Measurements from ENCODE around the gene TP63. TPM values are rescaled to one million over a fixed set of nuclear protein-coding genes. Genes with fewer than 3 reads are reported as not detected.

Gene TP63
- total and polyA plus RNA-seq, 2 experiments from 2014 or later: not detected

- no peaks in the 10 kb centered on the region for H3K4me1 ChIP-seq (ENCODE audit: insufficient read depth)
- no peaks in the 10 kb centered on the region for H3F3A ChIP-seq (replicated peaks; ENCODE audit: low read depth)
- ATAC-seq (no peak), DNase-seq (ENCODE audit: low spot score) (no peak)
- no peak for TF ChIP-seq CTCF (conservative IDR thresholded peaks at IDR 0.05; ENCODE audit: low read depth in 2 of 2)
- no peak for TF ChIP-seq ZNF114 (CRISPR knock-in tag; IDR thresholded peaks at IDR 0.05)
- no peak for TF ChIP-seq CREB1 (CRISPR knock-in tag; IDR thresholded peaks at IDR 0.05; ENCODE audit: low read depth)
- Mint-ChIP-seq H3K4me3 (no peak overlapping the region), H3K27me3 (ENCODE audit: insufficient read depth, low read depth, poor library complexity) (no peaks in the 10 kb centered on the region), H3K27ac (no peak overlapping the region), H3K36me3 (ENCODE audit: low read depth) (peaks cover 16% of the 10 kb centered on the region), H3K4me1 (no peaks in the 10 kb centered on the region), H3K9me3 (peaks cover 24% of the 10 kb centered on the region)
- no peaks in the 10 kb centered on the region for H3K36me3 ChIP-seq (ENCODE audit: insufficient read depth)
- no peak overlapping the region for H3K4me2 ChIP-seq
- no peaks in the 10 kb centered on the region for H3K9me2 ChIP-seq (ENCODE audit: insufficient read depth)
- no peak overlapping the region for H2AFZ ChIP-seq
- H4K20me1 ChIP-seq (replicated peaks; ENCODE audit: insufficient read depth): no peaks in the 10 kb centered on the region
- no peak overlapping the region for H3K27ac ChIP-seq (ENCODE audit: low read depth)
- no peaks in the 10 kb centered on the region for H3K27me3 ChIP-seq (ENCODE audit: insufficient read depth)
- H3K4me3 ChIP-seq: no peak overlapping the region
- no peaks in the 10 kb centered on the region for H3K79me2 ChIP-seq (replicated peaks; ENCODE audit: insufficient read depth)
These were observed 125.4 kb downstream of the TP63 start for GRCh38 chr3:189756582-189757078.

- DNase-seq (ENCODE audit: low spot score) (no peak), ATAC-seq (no peak)
- H2AFZ ChIP-seq: no peak overlapping the region
- H3F3A ChIP-seq (replicated peaks; ENCODE audit: low read depth): no peaks in the 10 kb centered on the region
- no peaks in the 10 kb centered on the region for H3K27me3 ChIP-seq (ENCODE audit: insufficient read depth)
- Mint-ChIP-seq H3K36me3 (ENCODE audit: low read depth) (peaks cover 19% of the 10 kb centered on the region), H3K27ac (no peak overlapping the region), H3K9me3 (peaks cover 30% of the 10 kb centered on the region), H3K27me3 (ENCODE audit: insufficient read depth, low read depth, poor library complexity) (no peaks in the 10 kb centered on the region), H3K4me1 (peaks cover under 1% of the 10 kb centered on the region), H3K4me3 (no peak overlapping the region)
- no peaks in the 10 kb centered on the region for H3K79me2 ChIP-seq (replicated peaks; ENCODE audit: insufficient read depth)
- H3K36me3 ChIP-seq (ENCODE audit: insufficient read depth): no peaks in the 10 kb centered on the region
- no peaks in the 10 kb centered on the region for H3K9me2 ChIP-seq (ENCODE audit: insufficient read depth)
- no peaks in the 10 kb centered on the region; the same call in 1 of the 2 replicates for H3K4me1 ChIP-seq (ENCODE audit: insufficient read depth)
- no peak overlapping the region for H3K27ac ChIP-seq (ENCODE audit: low read depth)
- no peaks in the 10 kb centered on the region for H4K20me1 ChIP-seq (replicated peaks; ENCODE audit: insufficient read depth)
- H3K4me2 ChIP-seq: no peak overlapping the region
- H3K4me3 ChIP-seq: no peak overlapping the region
- TF ChIP-seq CREB1 (CRISPR knock-in tag; IDR thresholded peaks at IDR 0.05; ENCODE audit: low read depth) (no peak), ZNF331 (CRISPR knock-in tag; IDR thresholded peaks at IDR 0.05; ENCODE audit: low read depth) (no peak), REST (IDR thresholded peaks at IDR 0.05; ENCODE audit: unreplicated experiment) (no peak), ZNF114 (CRISPR knock-in tag; IDR thresholded peaks at IDR 0.05) (no peak), CTCF (conservative IDR thresholded peaks at IDR 0.05; ENCODE audit: low read depth in 2 of 2) (no peak), STAT1 (IDR thresholded peaks at IDR 0.05; ENCODE audit: unreplicated experiment) (no peak), POLR2AphosphoS5 (IDR thresholded peaks at IDR 0.05; ENCODE audit: low read depth) (no peak), EZH2phosphoT487 (IDR thresholded peaks at IDR 0.05; ENCODE audit: unreplicated experiment) (no peak), ETS1 (IDR thresholded peaks at IDR 0.05) (no peak)
These were observed 127.0 kb downstream of the TP63 start for GRCh38 chr3:189758186-189758585.

Measured in GM23338 (cell line).